Measurements from ENCODE around the gene SAMD8.
"Not testable (repeated sequence)": the region's sequence is repeated elsewhere in the genome, so short reads cannot be mapped to it uniquely, and the experiment has no call there.

SAMD8 gene

GRCh38 chr10:75140246-75140645 is 28.8 kb downstream of the SAMD8 start:
- DNase-seq (ENCODE audit: low read depth): no peak

- DNase-seq (ENCODE audit: low read depth): no peak
These were observed 31.9 kb downstream of the SAMD8 start for GRCh38 chr10:75143353-75143752.

DNA sequence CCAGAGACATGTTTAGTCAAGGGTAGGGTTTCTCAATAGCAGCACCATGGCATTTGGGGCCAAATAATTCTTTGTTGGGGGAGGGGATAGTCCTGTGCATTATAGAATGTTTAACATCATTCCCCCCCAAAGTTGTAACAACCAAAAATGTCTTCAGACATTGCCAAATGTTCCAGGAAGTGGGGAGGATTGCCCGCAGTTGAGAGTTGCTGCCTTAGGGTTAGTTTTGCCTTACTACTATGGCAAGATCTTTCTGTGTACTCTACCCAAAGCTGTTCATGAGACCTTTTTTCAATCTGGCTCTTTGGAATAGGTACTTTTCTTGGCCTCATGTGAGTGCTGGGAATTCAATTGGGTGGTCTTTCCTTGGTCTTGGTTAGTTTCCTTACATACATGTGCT is 34.1 kb downstream of the SAMD8 start:
- no peak for DNase-seq (ENCODE audit: low read depth)

GRCh38 chr10:75146780-75147179 is 35.3 kb downstream of the SAMD8 start:
- DNase-seq (ENCODE audit: low read depth): no peak

DNA sequence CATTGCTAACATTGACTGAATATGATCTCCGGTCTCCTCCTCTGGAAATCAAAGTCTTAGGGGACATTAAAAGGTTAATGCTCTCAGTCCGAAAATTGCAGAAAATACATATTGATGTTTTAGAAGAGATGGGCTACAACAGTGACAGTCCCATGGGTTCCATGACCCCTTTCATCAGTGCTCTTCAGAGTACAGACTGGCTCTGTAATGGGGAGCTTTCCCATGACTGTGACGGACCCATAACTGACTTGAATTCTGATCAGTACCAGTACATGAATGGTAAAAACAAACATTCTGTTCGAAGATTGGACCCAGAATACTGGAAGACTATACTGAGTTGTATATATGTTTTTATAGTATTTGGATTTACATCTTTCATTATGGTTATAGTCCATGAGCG is 39.2 kb downstream of the SAMD8 start:
- no peak for DNase-seq (ENCODE audit: low read depth)

- no peak for DNase-seq (ENCODE audit: low read depth)
These were observed 48.1 kb downstream of the SAMD8 start for GRCh38 chr10:75159519-75159918.

DNA sequence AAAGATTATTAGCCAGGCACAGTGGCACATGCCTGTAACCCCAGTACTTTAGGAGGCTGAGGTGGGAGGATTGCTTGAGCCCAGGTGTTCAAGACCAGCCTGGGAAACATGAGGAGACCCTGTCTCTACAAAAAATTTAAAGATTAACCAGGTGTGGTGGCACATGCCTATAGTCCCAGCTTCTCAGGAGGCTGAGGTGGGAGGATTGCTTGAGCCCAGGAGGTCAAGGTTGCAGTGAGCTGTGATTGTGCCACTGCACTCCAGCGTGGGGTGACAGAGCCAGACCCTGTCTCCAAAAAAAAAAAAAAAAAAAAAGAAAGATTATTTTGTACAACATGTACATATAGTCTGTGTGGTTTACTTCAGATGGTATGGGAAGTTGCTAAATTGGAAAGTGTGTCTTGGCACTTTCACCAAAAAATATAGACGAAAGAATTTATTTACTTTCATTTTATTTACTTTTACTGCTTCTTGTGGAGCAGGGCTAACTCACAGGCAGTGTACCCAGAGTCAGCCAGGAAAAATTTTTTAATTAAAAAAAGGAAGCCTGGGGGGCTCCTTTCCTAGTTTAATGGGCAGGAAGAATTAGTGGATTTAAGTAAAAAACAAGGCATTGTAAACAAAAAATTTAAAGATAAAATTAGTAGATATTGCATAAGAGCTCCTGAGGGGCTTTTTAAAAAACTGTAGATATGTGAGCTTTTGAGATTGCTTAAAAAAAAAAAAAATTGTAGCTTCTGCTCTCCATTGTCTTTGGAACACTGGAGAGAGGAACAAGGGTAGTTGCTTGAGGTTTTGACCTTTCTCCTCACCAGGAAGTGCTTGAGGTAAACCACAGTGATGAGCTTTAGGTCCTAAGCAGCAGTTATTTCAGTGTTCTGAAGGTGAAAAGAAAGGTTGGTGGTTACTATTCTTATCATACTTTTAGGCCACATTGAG is 54.5 kb downstream of the SAMD8 start:
- DNase-seq (ENCODE audit: low read depth): no peak

DNA sequence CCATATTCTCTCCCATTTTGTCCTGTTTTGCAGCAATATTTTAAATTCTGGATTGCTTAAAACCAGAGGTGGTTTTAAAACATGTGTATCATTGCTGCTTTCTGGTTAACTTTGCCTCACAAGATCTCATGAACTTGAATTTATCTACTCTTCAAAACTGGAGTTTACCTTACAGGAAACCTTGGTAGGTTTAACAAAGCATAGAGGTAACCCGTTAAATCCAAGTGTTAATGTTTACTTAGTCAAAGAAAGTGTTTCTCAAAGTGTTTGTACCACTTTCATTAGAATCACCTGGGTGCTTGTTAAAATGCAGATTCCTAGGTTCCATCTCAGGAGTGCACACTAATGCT is 55.1 kb downstream of the SAMD8 start:
- DNase-seq (ENCODE audit: low read depth): no peak

GRCh38 chr10:75168275-75168674 is 56.8 kb downstream of the SAMD8 start:
- no peak for DNase-seq (ENCODE audit: low read depth)

DNA sequence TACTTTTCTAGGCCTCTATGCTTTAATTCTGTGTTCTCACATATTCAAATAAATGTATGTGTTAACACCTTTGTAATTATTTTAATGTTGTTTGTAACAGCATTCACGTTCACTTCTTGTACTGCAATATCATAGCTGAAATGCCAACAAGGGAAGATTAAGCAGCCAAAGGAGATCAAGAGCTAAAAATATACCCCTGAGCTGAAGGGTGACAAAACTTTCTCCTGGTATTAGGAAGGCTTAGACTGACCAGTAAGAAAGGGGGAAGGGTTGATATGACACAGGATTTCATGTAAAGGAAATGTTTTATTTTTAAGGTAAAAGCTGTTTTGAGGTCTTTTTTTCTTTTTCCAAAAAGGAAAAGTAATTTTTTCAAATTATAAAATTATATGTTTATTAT is 58.8 kb downstream of the SAMD8 start:
- no peak for DNase-seq (ENCODE audit: low read depth)

DNA sequence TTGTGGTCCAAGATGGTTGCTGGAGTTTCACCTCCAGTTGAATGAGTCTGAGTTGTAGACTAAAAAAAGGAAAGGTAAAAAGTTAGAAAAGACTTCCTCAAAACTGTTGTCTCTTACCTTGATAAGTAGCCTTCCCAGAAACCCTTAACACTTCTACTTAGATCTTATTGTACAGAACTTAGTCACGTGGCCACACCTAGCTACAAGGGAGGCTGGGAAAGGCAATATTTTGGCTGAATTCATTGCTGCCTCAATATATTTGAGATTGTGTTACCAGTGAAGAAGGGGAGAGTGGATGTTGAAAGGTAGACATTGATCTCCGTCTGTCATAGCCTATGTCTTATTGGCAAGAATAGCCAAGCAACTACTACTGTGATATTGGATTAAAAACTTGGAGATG is 63.6 kb downstream of the SAMD8 start:
- no peak for DNase-seq (ENCODE audit: low read depth)

DNA sequence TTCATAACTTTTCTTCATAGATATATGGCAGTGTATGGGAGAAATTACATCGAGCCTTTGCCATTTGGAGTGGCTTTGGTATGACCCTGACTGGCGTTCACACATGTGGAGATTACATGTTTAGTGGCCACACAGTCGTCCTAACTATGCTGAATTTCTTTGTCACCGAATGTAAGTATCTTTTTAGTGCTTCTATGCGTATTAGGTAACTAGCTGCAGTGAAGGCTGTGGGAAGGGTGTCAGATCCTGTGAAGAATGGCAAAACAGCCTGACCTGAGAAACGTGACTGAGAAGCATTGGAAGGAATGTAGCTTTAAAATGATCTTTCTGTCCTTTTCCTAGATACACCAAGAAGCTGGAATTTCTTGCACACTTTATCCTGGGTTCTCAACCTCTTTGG is 64.6 kb downstream of the SAMD8 start:
- no peak for DNase-seq (ENCODE audit: low read depth)

- no peak for DNase-seq (ENCODE audit: low read depth)
These were observed 65.3 kb downstream of the SAMD8 start for GRCh38 chr10:75176736-75177135.

GRCh38 chr10:75179657-75180177 is 68.3 kb downstream of the SAMD8 start:
- no peak for DNase-seq (ENCODE audit: low read depth)

DNA sequence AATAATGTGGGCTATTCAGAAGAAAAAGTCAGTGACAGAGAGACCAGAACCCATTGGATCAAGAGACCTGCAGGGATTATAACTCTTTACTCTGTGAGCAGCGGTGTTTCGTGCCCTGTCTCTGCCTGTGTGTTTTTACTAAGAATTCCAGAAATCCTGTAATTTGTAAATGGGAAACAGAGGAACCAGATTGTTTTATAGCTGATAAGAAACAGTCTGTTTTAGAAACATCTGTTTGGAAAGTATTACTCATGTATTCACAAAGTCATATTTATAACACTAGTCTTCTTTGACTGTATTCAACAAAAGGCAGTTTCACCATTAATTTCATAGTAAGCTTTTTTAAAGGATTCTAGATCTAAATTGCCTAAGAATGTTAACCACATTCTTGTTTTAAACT is 69.1 kb downstream of the SAMD8 start:
- no peak for DNase-seq (ENCODE audit: low read depth)

DNA sequence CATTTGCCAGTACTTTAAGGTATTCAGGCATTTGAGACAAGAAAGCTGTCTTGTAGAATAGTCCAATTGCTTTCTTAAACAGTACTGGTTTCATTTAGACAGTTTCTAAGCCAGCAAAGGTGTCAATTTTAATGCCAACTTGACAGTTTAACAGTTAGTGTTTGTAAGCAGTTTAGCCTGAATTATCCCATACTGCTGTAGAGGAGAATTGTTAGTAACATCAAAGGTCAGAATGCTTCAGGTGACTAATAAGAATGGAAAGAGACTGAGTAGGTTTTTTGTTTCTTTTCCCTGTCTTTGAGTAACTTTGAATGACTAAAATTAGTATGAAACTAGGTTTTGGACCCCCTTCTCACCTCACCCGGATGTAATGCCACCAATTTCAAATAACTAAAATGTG is 69.6 kb downstream of the SAMD8 start:
- no peak for DNase-seq (ENCODE audit: low read depth)

DNA sequence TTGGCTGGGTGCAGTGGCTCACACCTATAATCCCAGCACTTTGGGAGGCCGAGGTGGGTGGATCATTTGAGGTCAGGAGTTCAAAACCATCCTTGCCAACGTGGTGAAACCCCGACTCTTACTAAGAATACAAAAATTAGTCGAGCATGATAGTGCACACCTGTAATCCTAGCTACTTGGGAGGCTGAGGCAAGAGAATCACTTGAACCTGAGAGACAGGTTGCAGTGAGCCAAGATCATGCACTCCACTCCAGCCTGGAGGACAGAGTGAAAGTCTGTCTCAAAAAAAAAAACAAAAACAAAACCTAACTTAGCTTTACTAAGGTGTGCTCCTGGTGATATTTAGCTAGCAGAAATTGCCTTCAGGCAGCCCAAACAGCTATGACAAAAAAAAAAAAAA is 74.9 kb downstream of the SAMD8 start:
- no peak for DNase-seq (ENCODE audit: low read depth)

DNA sequence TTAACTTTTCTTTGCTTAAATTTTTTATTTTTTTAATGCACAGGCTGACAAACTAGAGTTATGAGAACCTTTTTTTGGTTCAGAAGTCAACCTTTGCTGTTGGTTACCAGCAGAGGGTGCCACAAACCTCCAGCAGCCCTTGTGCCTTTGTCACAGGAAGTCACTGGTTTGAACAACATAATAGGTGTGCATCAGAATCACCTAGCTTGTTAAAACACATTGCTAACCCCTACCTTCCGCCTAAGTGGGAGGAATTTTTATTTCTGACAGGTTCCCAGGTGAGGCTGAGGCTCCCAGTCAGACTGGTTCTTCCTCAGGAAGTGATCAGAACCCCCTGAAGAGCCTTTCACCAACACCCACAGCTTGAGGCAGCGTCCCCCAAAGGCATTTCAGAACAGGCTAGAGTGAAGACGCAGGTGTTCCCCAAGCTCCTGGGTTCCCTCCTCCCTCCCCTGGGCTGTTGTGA is 76.5 kb downstream of the SAMD8 start:
- DNase-seq (ENCODE audit: low read depth): peak; percentile 53

DNA sequence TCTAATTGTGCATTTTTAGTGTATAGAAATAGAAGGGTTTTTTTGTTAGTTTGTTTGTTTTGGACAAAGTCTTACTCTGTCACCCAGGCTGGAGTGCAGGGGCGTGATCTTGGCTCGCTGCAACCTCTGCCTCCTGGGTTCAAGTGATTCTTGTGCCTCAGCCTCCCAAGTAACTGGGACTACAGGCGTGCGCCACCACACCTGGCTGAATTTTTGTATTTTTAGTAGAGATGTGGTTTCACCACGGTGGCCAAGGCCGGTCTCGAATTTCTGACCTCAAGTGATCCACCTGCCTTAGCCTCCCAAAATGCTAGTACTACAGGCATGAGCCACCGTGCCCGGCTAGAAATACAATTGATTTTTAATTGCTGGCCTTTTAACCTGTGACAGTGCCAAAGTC is 77.1 kb downstream of the SAMD8 start:
- DNase-seq (ENCODE audit: low read depth): not testable (repeated sequence)

- no peak for DNase-seq (ENCODE audit: low read depth)
These were observed 78.0 kb downstream of the SAMD8 start for GRCh38 chr10:75189266-75190096.

- DNase-seq (ENCODE audit: low read depth): no peak
These were observed 80.5 kb downstream of the SAMD8 start for GRCh38 chr10:75191821-75192568.

GRCh38 chr10:75194625-75195024 is 83.2 kb downstream of the SAMD8 start:
- DNase-seq (ENCODE audit: low read depth): not testable (repeated sequence)
